Tracheal epithelial cell (primary cell): Measurements from ENCODE around the gene YIF1A. TPM values are rescaled to one million over a fixed set of nuclear protein-coding genes. Genes with fewer than 3 reads are reported as not detected.

Source experiments
- total RNA-seq: library from RNA; depleted of rRNA; stranded (reverse); fragments of >200 nt; gene quantifications from 2 replicates; pipeline ENCODE4 v1.2.1, GENCODE V29; 2014

Gene YIF1A
- total RNA-seq = 189 and 200 TPM in 2 replicates

DNA sequence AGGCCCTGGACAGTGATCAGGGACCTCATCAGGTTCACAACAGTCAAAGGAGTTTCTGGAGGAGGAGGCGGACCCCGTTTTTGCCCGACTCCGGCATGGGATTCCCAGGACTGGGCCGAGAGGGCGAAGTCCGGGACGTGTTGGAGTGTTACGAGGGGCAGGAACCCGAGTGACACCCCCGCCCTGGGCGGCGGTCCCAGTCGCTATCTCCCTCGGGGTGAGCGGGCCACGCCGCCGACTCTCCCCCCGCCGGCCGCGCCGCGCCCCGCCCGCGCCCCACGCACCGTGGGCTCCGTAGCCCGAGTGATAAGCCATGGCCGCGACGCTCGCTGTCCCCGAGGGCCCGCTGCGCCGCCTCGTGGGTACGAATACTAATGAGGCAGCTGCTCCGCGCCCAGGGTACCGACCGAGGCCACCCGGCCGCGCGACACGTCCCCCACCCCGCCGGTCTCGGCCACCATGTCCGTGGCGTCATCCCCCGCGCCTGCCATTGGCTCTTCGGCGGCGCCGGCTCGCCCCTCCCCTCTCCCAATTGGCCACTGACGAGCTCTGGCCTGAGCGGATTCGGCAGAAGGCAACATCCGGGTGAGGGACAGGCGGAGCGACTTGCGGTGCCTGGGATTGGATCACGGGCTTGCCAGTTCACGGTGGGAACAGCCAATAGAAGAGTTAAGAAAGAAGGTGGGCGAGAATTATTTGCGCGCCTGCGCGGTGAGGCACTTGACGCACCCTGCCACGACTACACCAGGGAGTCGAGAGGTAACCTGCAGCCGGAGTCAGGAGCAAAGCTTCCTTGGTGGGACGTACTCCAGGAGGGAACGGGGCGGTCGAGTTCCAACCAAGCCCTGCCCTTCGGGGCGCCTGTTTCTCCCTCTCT, at the start of gene YIF1A:
Gene YIF1A, minus strand, starts transcription at position 473 of the 877 bp plus-strand sequence. Its CDS starts 158 bp downstream, at position 315.

GRCh38 chr11:66336234-66337102, 47.5 kb upstream of the YIF1A start, which contains the start of gene RIN1:
TSS of gene RIN1 (minus strand) at chr11:66336434. CDS start at chr11:66336402, 32 bp downstream.

GRCh38 chr11:66316849-66317251, 27.9 kb upstream of the YIF1A start, which contains the start of gene CD248:
TSS of gene CD248 (minus strand) at chr11:66317044. CDS start at chr11:66317027, 17 bp downstream.

DNA sequence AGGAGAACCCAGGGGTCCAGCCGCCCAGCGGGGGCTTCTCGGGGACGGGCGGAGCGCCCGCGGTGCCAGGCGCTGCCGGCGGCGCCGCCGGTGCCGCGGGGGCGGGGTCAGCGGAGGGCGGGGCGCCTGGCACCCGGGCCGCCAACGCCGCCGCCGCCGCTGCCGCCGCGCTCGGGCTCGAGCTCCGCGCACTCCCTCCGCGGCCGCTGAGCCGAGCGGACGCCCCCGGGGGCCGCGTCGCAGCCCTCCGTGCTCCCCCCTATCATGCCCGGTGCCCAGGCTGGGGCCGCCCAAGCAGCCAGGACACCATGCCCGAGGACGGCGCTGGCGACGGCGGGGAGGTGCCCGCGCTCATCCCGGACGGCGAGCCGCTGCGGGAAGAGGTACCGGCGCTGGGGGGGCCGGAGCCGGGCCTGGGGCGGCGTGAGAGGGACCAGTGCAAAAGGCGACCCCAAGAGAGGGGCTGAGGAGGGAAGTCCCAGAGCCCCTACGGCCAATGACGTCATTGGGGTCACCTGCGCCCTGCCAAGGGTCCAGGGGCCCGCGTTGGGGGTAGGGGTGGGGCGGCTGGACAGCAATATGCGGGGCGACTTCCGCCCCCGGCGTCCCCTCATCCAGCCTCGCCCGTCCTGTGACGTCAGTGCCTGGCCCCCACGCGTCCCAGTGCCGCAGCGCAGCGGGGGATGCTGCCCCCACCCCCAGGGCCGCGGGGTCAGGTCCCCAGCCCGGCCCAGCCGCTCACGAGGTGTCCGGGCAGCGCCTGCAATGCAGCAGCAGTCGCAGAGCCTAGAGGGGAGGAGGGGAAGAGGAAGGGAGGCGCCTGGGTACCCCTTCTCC, 3.0 kb upstream of the YIF1A start, which contains the start of gene TMEM151A:
Gene TMEM151A, plus strand, starts transcription at position 189 of the 837 bp plus-strand sequence. Its CDS starts 120 bp downstream, at position 309.

DNA sequence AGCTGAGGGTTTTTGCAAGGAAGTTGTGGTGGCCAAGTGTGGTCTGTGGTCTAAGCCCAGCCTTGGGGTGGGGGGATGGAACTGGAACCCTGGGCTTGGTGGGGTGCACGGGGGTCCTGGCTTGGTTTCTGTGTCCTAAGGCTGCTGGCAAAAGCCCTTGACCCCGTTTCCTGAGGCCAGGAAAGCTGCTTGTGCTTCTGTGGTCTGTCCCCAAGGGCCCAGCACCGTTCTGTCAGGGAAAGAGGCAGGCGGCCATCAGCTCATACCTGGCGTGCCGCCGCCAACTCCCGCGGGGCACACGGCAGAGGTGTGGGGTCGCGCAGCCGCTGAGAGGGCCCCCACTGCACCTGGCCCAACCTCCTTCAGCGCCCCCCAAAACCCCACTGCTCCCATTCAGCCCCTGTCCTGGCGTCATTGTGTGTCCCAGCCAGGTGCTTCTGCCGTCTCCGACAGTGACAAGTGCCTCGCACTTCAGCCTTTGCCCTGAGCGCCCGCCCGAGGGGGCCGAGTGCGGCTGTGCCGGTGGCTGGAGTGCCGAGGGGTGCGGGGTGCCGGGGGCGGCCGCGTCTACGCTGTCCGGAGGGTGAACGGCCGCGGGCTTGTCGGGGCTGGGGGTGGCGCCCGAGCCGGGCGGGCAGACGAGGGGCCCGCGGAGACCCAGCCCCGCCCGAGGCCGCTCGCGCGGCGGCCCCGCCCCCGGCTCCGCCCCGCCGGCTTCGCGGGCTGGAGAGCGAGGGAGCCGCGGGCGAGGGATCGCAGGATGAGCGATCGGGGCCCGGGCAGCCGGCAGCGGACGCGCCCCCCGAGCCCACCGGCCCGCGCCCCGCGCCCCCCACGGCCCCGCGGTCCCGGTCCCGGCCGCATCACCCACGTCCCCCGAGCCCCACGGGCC, 11.2 kb downstream of the YIF1A start, which contains the start of gene CNIH2:
Gene CNIH2, plus strand, starts transcription at position 705 of the 892 bp plus-strand sequence. CDS start 282 bp downstream, outside the sequence.

DNA sequence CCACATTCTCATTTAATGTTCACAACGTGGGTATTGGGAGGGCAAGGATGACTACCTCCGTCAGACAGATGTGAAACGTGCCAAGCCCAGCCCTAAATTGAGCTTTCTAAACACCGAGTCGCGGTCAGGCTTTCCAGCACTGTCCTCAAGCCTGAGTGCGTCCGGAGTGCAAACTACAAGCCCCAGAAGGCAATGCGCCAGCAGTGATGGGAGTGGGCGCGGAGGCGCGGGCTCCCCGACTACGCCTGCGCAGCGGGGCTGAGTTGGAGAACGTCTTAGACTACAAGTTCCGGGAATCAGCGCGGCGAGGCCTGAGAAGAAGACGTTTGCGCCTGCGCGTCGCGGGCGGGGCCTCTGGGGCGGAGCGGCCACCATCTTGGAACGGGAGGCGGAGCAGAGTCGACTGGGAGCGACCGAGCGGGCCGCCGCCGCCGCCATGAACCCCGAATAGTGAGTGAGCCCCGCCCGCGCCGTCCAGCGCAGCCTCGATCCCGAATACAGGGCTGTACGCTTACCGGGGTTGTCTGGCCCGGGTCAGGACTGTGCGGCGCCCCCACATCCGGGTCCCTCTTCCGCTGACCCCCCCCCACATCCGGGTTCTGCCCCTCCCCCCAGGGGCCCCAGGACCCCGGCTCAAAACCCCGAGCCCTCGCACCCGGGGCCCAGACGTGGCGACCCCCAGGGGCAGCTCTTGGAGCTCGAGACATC, 20.5 kb downstream of the YIF1A start, which contains the start of gene RAB1B:
Gene RAB1B, plus strand, starts transcription at position 396 of the 708 bp plus-strand sequence. Its CDS starts 41 bp downstream, at position 437.

Other genes starting within 250 kb of the YIF1A start
- 0.48 TPM in 1 of 2 replicates, not detected in the other for gene GAL3ST3, start 240.0 kb downstream of the YIF1A start, total RNA-seq
- gene SF3B2, start 236.8 kb downstream of the YIF1A start, total RNA-seq = 121 and 139 TPM in 2 replicates
- 12.1 and 21.2 TPM in 2 replicates for gene PACS1, start 218.9 kb downstream of the YIF1A start, total RNA-seq
- gene KLC2, start 31.4 kb downstream of the YIF1A start, total RNA-seq = 18.5 and 21.2 TPM in 2 replicates
- 59.3 and 68.8 TPM in 2 replicates for gene RAB1B, start 20.5 kb downstream of the YIF1A start, total RNA-seq
- gene CNIH2, start 11.0 kb downstream of the YIF1A start, total RNA-seq = not detected in 2 replicates
- not detected in 2 replicates for gene TMEM151A, start 2.8 kb upstream of the YIF1A start, total RNA-seq
- 0.24 TPM in 1 of 2 replicates, not detected in the other for gene CD248, start 27.9 kb upstream of the YIF1A start, total RNA-seq
- gene RIN1, start 47.3 kb upstream of the YIF1A start, total RNA-seq = 33.3 and 64.2 TPM in 2 replicates
- gene BRMS1, start 56.0 kb upstream of the YIF1A start, total RNA-seq = 69.1 and 82.4 TPM in 2 replicates
- 11.6 and 35.0 TPM in 2 replicates for gene B4GAT1, start 58.5 kb upstream of the YIF1A start, total RNA-seq
- gene SLC29A2, start 82.6 kb upstream of the YIF1A start, total RNA-seq = 2.2 and 3.2 TPM in 2 replicates
- gene NPAS4, start 131.9 kb upstream of the YIF1A start, total RNA-seq = not detected in 2 replicates
- 34.9 and 53.7 TPM in 2 replicates for gene MRPL11, start 149.7 kb upstream of the YIF1A start, total RNA-seq
- 16.1 and 17.7 TPM in 2 replicates for gene PELI3, start 177.8 kb upstream of the YIF1A start, total RNA-seq
- gene DPP3, start 191.3 kb upstream of the YIF1A start, total RNA-seq = 54.4 and 85.1 TPM in 2 replicates
- gene BBS1, start 221.5 kb upstream of the YIF1A start, total RNA-seq = 13.0 and 16.4 TPM in 2 replicates